Measurements from ENCODE around the gene KCNA5. TPM values are rescaled to one million over a fixed set of nuclear protein-coding genes. Genes with fewer than 3 reads are reported as not detected.

Gene KCNA5
- total and polyA plus RNA-seq, 9 of the 15 experiments (the other 6 are each of a cell fraction or from before 2014, with no cell fraction given) = not detected

DNA sequence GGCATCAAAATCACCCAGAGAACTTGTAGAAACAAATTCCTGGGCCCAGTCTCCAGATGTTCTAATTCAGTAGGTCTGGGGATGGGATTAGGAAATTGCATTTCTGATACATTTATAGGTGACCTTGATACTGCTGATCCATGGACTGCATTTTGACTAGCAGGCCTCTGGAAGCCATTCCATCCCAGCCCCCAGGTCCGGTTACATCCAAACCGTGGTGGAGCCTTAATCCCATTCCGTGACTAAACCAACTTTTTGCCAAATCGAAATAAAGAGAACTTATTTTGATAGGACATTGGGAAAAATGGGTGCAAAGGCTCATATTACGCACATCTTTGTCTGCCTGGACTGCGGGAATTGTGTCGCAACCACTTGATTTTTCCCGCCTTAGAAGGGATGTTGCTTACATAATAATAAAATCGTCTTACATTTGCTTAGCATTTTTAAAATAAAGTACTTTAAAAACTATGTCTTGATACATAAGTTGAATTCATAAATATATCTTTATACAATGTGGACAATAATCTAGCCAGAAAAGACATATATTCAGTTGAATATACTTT is 5.8 kb upstream of the KCNA5 start:
- Histone ChIP-seq H3K9me1 (ENCODE audit: control insufficient read depth, insufficient read depth, low read length) (no peaks in the 10 kb centered on the region), H2AFZ (ENCODE audit: low read depth, low read length) (no peak overlapping the region), H4K20me1 (replicated peaks; ENCODE audit: control insufficient read depth, insufficient read depth, low read length) (no peaks in the 10 kb centered on the region), H3K4me1 (replicated peaks in 1 of 2; ENCODE audit: control insufficient read depth in 2 of 2, insufficient read depth in 2 of 2, low read length in 2 of 2) (no peaks in the 10 kb centered on the region), H3K79me2 (ENCODE audit: control insufficient read depth, insufficient read depth, low read length) (no peaks in the 10 kb centered on the region), H3K9me3 (replicated peaks; ENCODE audit: control insufficient read depth, insufficient read depth, low read depth, low read length) (no peaks in the 10 kb centered on the region), H3K9ac (ENCODE audit: insufficient read depth in 1 of 2, low read depth in 2 of 2, low read length in 2 of 2) (no peak overlapping the region), H3K4me2 (ENCODE audit: insufficient read depth, low read length) (no peak overlapping the region), H3K27ac (ENCODE audit: extremely low read depth, low read depth, low read length) (no peak overlapping the region), H3K4me3 (no peak overlapping the region), H3K36me3 (ENCODE audit: control insufficient read depth, insufficient read depth, low read length) (no peaks in the 10 kb centered on the region), H3K27me3 (ENCODE audit: control insufficient read depth in 2 of 2, insufficient read depth in 2 of 2, low read length in 2 of 2) (0 out of 5 replicates have a peak, but pooled peaks cover 0 to 1% of the 10 kb centered on the region in 2 experiments)
- intact Hi-C loops (cut with micrococcal nuclease) (no loop called here), in situ Hi-C loops (cut with MboI) (no loop called here)
- FAIRE-seq = no peak
- ATAC-seq = no peak
- WGBS (ENCODE audit: insufficient coverage, low coverage, missing lambda C conversion rate) = 3% methylated on average over 8 of the region's 9 CpGs
- no peak for TF ChIP-seq ZNF239 (CRISPR knock-in tag; IDR thresholded peaks at IDR 0.05)
- TF ChIP-seq STAT5A (IDR thresholded peaks at IDR 0.05; ENCODE audit: borderline replicate concordance, low read length) = no peak
- TF ChIP-seq, protein P1, sequence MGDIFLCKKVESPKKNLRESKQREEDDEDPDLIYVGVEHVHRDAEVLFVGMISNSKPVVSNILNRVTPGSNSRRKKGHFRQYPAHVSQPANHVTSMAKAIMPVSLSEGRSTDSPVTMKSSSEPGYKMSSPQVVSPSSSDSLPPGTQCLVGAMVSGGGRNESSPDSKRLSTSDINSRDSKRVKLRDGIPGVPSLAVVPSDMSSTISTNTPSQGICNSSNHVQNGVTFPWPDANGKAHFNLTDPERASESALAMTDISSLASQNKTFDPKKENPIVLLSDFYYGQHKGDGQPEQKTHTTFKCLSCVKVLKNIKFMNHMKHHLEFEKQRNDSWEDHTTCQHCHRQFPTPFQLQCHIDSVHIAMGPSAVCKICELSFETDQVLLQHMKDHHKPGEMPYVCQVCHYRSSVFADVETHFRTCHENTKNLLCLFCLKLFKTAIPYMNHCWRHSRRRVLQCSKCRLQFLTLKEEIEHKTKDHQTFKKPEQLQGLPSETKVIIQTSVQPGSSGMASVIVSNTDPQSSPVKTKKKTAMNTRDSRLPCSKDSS (IDR thresholded peaks at IDR 0.05; ENCODE audit: low read depth, partially characterized antibody) = no peak
- BruUV-seq (replicated peaks) = no TSS peak
- CTCF ChIA-PET (ENCODE audit: low intra/inter-chr PET ratio) = no interaction called here
- DNase-seq (ENCODE audit: extremely low read depth in 1 of 4, low spot score in 3 of 4) = no peak
- POLR2A ChIA-PET = no interaction called here

DNA sequence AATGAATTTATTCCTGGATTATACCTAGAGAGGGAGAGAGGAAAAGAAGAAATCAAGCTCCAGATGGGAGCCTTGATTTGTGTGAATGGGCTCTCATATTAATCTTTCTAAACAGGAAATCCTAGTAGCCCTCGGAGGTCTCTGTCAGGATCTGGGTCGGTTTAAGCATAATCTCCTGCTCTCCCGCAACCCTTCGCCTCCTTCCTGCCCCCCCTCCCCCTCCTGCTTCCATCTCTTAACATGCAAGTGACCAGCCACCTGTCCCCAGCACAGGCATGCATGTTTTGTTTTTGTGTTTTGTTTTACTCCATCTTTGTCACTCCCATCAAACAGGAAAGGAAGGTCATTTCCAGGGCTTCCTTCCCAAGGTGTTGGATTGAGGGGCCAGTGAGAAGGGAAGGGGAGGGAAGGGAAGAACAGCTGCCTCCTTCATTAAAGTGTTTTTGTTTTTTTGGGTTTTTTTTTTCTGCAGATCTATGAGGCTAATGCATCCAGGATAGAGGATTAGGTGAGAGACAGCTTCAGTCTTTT is 4.8 kb upstream of the KCNA5 start:
- ATAC-seq = no peak
- DNase-seq (ENCODE audit: extremely low read depth in 1 of 4, low spot score in 3 of 4) = no peak
- Histone ChIP-seq H3K4me1 (replicated peaks in 1 of 2; ENCODE audit: control insufficient read depth in 2 of 2, insufficient read depth in 2 of 2, low read length in 2 of 2) (no peaks in the 10 kb centered on the region), H3K9me1 (ENCODE audit: control insufficient read depth, insufficient read depth, low read length) (no peaks in the 10 kb centered on the region), H3K27ac (ENCODE audit: extremely low read depth, low read depth, low read length) (no peak overlapping the region), H3K4me2 (ENCODE audit: insufficient read depth, low read length) (no peak overlapping the region), H3K27me3 (ENCODE audit: control insufficient read depth in 2 of 2, insufficient read depth in 2 of 2, low read length in 2 of 2) (no peaks in the 10 kb centered on the region), H3K9me3 (replicated peaks; ENCODE audit: control insufficient read depth, insufficient read depth, low read depth, low read length) (no peaks in the 10 kb centered on the region), H3K79me2 (ENCODE audit: control insufficient read depth, insufficient read depth, low read length) (no peaks in the 10 kb centered on the region), H2AFZ (ENCODE audit: low read depth, low read length) (no peak overlapping the region), H3K4me3 (no peak overlapping the region), H3K9ac (ENCODE audit: insufficient read depth in 1 of 2, low read depth in 2 of 2, low read length in 2 of 2) (no peak overlapping the region), H3K36me3 (ENCODE audit: control insufficient read depth, insufficient read depth, low read length) (no peaks in the 10 kb centered on the region), H4K20me1 (replicated peaks; ENCODE audit: control insufficient read depth, insufficient read depth, low read length) (no peaks in the 10 kb centered on the region)
- 3% methylated on average over 4 of the region's 4 CpGs for WGBS (ENCODE audit: insufficient coverage, low coverage, missing lambda C conversion rate)
- POLR2A ChIA-PET = no interaction called here
- CTCF ChIA-PET (ENCODE audit: low intra/inter-chr PET ratio) = no interaction called here
- FAIRE-seq = no peak
- no TSS peak for BruUV-seq (replicated peaks)
- intact Hi-C loops (cut with micrococcal nuclease) (no loop called here), in situ Hi-C loops (cut with MboI) (no loop called here)
- no peak for TF ChIP-seq HEY1 (CRISPR knock-in tag; IDR thresholded peaks at IDR 0.05; ENCODE audit: borderline replicate concordance)
- TF ChIP-seq MECOM (CRISPR knock-in tag; IDR thresholded peaks at IDR 0.05) = no peak
- no peak for TF ChIP-seq BDP1 (IDR thresholded peaks at IDR 0.05; ENCODE audit: insufficient read depth, insufficient read length)
- no peak for TF ChIP-seq C11orf30 (IDR thresholded peaks at IDR 0.05; ENCODE audit: low read depth)
- no peak for TF ChIP-seq KLF1 (tag; IDR thresholded peaks at IDR 0.05)
- TF ChIP-seq GATAD2A (IDR thresholded peaks at IDR 0.05) = no peak
- TF ChIP-seq, protein P2, sequence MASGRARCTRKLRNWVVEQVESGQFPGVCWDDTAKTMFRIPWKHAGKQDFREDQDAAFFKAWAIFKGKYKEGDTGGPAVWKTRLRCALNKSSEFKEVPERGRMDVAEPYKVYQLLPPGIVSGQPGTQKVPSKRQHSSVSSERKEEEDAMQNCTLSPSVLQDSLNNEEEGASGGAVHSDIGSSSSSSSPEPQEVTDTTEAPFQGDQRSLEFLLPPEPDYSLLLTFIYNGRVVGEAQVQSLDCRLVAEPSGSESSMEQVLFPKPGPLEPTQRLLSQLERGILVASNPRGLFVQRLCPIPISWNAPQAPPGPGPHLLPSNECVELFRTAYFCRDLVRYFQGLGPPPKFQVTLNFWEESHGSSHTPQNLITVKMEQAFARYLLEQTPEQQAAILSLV (tag; IDR thresholded peaks at IDR 0.05) = no peak
- no peak for TF ChIP-seq TAF15 (IDR thresholded peaks at IDR 0.05; ENCODE audit: low read depth, low read length)
